Measurements from ENCODE around the gene PIK3R2. TPM values are rescaled to one million over a fixed set of nuclear protein-coding genes. Genes with fewer than 3 reads are reported as not detected.

PIK3R2 gene
- total and polyA plus RNA-seq, 2 of the 13 experiments (the other 11 are each of a cell fraction or from before 2014, with no cell fraction given): 18.6 to 25.3 TPM

- Histone ChIP-seq H3K9me3 (ENCODE audit: low read length) (no peaks in the 10 kb centered on the region), H3K27ac (ENCODE audit: extremely low read length, insufficient read depth, low read length) (no peak overlapping the region), H3K4me1 (ENCODE audit: insufficient read depth, low read length) (peaks cover 15% of the 10 kb centered on the region), H3K9ac (ENCODE audit: insufficient read depth, low read depth, low read length) (no peak overlapping the region), H3K4me3 (replicated peaks in 1 of 3; ENCODE audit: insufficient read depth in 1 of 3, low read depth in 2 of 3, low read length in 3 of 3) (no peak overlapping the region), H3K27me3 (ENCODE audit: control insufficient read depth in 1 of 2, insufficient read depth in 2 of 2, low read length in 2 of 2) (no peaks in the 10 kb centered on the region; a peak in 1 of 5 replicates), H3K36me3 (replicated peaks in 1 of 2; ENCODE audit: control insufficient read depth in 1 of 2, insufficient read depth in 2 of 2, low read length in 2 of 2) (peaks cover 7 to 19% of the 10 kb centered on the region in 2 experiments; a peak in 3 of 5 replicates), H3K79me2 (ENCODE audit: insufficient read depth, low read length) (peaks cover 7% of the 10 kb centered on the region), H3K4me2 (ENCODE audit: low read depth, low read length) (no peak overlapping the region), H2AFZ (ENCODE audit: low read length) (no peak overlapping the region), H4K20me1 (ENCODE audit: insufficient read depth, low read length) (no peaks in the 10 kb centered on the region)
- WGBS (ENCODE audit: low lambda C conversion rate): 96% methylated on average over 7 of the region's 7 CpGs
- ChIA-PET CTCF (ENCODE audit: low intra/inter-chr PET ratio, low total read pairs) (no interaction called here), POLR2A (interaction anchor here (0.6 kb wide), 1 partner anchor 25 kb away, joined by 3 read pairs; no protein-coding TSS in a partner anchor)
- no peak for DNase-seq (ENCODE audit: low spot score)
- TF ChIP-seq, protein P1, sequence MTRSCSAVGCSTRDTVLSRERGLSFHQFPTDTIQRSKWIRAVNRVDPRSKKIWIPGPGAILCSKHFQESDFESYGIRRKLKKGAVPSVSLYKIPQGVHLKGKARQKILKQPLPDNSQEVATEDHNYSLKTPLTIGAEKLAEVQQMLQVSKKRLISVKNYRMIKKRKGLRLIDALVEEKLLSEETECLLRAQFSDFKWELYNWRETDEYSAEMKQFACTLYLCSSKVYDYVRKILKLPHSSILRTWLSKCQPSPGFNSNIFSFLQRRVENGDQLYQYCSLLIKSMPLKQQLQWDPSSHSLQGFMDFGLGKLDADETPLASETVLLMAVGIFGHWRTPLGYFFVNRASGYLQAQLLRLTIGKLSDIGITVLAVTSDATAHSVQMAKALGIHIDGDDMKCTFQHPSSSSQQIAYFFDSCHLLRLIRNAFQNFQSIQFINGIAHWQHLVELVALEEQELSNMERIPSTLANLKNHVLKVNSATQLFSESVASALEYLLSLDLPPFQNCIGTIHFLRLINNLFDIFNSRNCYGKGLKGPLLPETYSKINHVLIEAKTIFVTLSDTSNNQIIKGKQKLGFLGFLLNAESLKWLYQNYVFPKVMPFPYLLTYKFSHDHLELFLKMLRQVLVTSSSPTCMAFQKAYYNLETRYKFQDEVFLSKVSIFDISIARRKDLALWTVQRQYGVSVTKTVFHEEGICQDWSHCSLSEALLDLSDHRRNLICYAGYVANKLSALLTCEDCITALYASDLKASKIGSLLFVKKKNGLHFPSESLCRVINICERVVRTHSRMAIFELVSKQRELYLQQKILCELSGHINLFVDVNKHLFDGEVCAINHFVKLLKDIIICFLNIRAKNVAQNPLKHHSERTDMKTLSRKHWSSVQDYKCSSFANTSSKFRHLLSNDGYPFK (CRISPR knock-in tag; IDR thresholded peaks at IDR 0.05; ENCODE audit: borderline replicate concordance): no peak
- TF ChIP-seq LBX2 (CRISPR knock-in tag; IDR thresholded peaks at IDR 0.05; ENCODE audit: borderline replicate concordance) (no peak), RCOR2 (CRISPR knock-in tag; IDR thresholded peaks at IDR 0.05) (no peak), ARHGAP35 (CRISPR knock-in tag; IDR thresholded peaks at IDR 0.05; ENCODE audit: borderline replicate concordance) (no peak), HINFP (CRISPR knock-in tag; IDR thresholded peaks at IDR 0.05; ENCODE audit: low read depth) (no peak), TGIF2 (CRISPR knock-in tag; IDR thresholded peaks at IDR 0.05) (no peak), ZNF598 (CRISPR knock-in tag; IDR thresholded peaks at IDR 0.05; ENCODE audit: borderline replicate concordance) (no peak), TSC22D2 (CRISPR knock-in tag; IDR thresholded peaks at IDR 0.05; ENCODE audit: borderline replicate concordance) (no peak), ELF4 (CRISPR knock-in tag; IDR thresholded peaks at IDR 0.05; ENCODE audit: borderline replicate concordance) (no peak), ZNF430 (CRISPR knock-in tag; IDR thresholded peaks at IDR 0.05) (no peak)
- intact Hi-C loops (cut with micrococcal nuclease; ENCODE audit: unreplicated experiment) (no loop called here), in situ Hi-C loops (cut with HindIII; ENCODE audit: extremely low pct_ligation_motif_present, low pct_unique_long_range_greater_than_20kb) (no loop called here)
- no TSS peak for BruUV-seq (replicated peaks)
- no peak for FAIRE-seq
- ATAC-seq: no peak
Observed at GRCh38 chr19:18196511-18196845, 43.5 kb downstream of the PIK3R2 start.
